ENCODE results near the gene UNC5B.

Gene UNC5B

GRCh38 chr10:71212318-71213126 is at the start of gene UNC5B:
Gene UNC5B (plus strand): TSS chr10:71212570. CDS start chr10:71212986, 416 bp downstream.
- peak; percentile 83 for DNase-seq

- DNase-seq = no peak
Measured at GRCh38 chr10:71173466-71173865, 38.9 kb upstream of the UNC5B start.

GRCh38 chr10:71176661-71177060 is 35.7 kb upstream of the UNC5B start:
- no peak for DNase-seq

- no peak for DNase-seq
Measured at GRCh38 chr10:71177651-71178199, 34.6 kb upstream of the UNC5B start.

- DNase-seq = no peak
Measured at GRCh38 chr10:71178880-71179279, 33.5 kb upstream of the UNC5B start.

- no peak for DNase-seq
Measured at GRCh38 chr10:71179382-71179781, 33.0 kb upstream of the UNC5B start.

- no peak for DNase-seq
Measured at GRCh38 chr10:71184421-71184820, 27.9 kb upstream of the UNC5B start.

GRCh38 chr10:71185209-71185608 is 27.2 kb upstream of the UNC5B start:
- DNase-seq = no peak

GRCh38 chr10:71187197-71187596 is 25.2 kb upstream of the UNC5B start:
- no peak for DNase-seq

GRCh38 chr10:71187600-71187999 is 24.8 kb upstream of the UNC5B start:
- no peak for DNase-seq

GRCh38 chr10:71188201-71188600 is 24.2 kb upstream of the UNC5B start:
- DNase-seq = no peak

- no peak for DNase-seq
Measured at GRCh38 chr10:71191019-71191418, 21.4 kb upstream of the UNC5B start.

GRCh38 chr10:71191551-71192076 is 20.8 kb upstream of the UNC5B start:
- no peak for DNase-seq

GRCh38 chr10:71193516-71193915 is 18.9 kb upstream of the UNC5B start:
- DNase-seq = no peak

- no peak for DNase-seq
Measured at GRCh38 chr10:71197955-71198354, 14.4 kb upstream of the UNC5B start.

GRCh38 chr10:71201849-71202248 is 10.5 kb upstream of the UNC5B start:
- DNase-seq = no peak

- no peak for DNase-seq
Measured at GRCh38 chr10:71202314-71202713, 10.1 kb upstream of the UNC5B start.

- no peak for DNase-seq
Measured at GRCh38 chr10:71203124-71203523, 9.2 kb upstream of the UNC5B start.

GRCh38 chr10:71203716-71204115 is 8.7 kb upstream of the UNC5B start:
- DNase-seq = no peak

GRCh38 chr10:71204746-71205145 is 7.6 kb upstream of the UNC5B start:
- no peak for DNase-seq

- DNase-seq = no peak
Measured at GRCh38 chr10:71205468-71205867, 6.9 kb upstream of the UNC5B start.

GRCh38 chr10:71206911-71207310 is 5.5 kb upstream of the UNC5B start:
- no peak for DNase-seq

- no peak for DNase-seq
Measured at GRCh38 chr10:71207578-71207977, 4.8 kb upstream of the UNC5B start.

- DNase-seq = no peak
Measured at GRCh38 chr10:71209352-71209715, 3.0 kb upstream of the UNC5B start.

Measured in NCI-H1092 (cell line).